ACC112 (cell line): Measurements from ENCODE around the gene VPS35L.

ENCODE experiments used
- H2AFZ ChIP-seq: fragments of 200-600 bp; sonication (generic); one replicate; pipeline ENCODE4 v1.6.0; 2017; ENCODE audit warnings: antibody characterized with exemption, low read length; ENCODE audit not compliant: unreplicated experiment
- H3K27ac ChIP-seq: fragments of 200-600 bp; sonication (generic); 2 replicates; pipeline ENCODE4 v1.5.1; 2014; ENCODE audit warnings: low read depth, mild to moderate bottlenecking, antibody characterized with exemption, low read length, moderate library complexity
- H3K27me3 ChIP-seq: fragments of 200-600 bp; sonication (generic); 2 replicates; pipeline ENCODE4 v1.6.1; 2014; ENCODE audit warnings: mild to moderate bottlenecking, antibody characterized with exemption, low read length, moderate library complexity, mixed read lengths; ENCODE audit not compliant: insufficient read depth
- H3K36me3 ChIP-seq: fragments of 200-600 bp; sonication (generic); 2 replicates; pipeline ENCODE4 v1.6.1; 2016; ENCODE audit warnings: mild to moderate bottlenecking, antibody characterized with exemption, low read length, moderate library complexity, mixed read lengths; ENCODE audit not compliant: insufficient read depth
- H3K4me1 ChIP-seq: fragments of 200-600 bp; sonication (generic); one replicate; pipeline ENCODE4 v1.6.1; 2016; ENCODE audit warnings: low read length, mixed read lengths; ENCODE audit not compliant: insufficient read depth, unreplicated experiment, control insufficient read depth
- H3K4me3 ChIP-seq: fragments of 200-600 bp; sonication (generic); 2 replicates; pipeline ENCODE4 v1.5.1; 2014; ENCODE audit warnings: mild to moderate bottlenecking, low read depth, low read length
- H3K79me2 ChIP-seq: fragments of 200-600 bp; sonication (generic); one replicate; pipeline ENCODE4 v1.6.0; 2016; ENCODE audit warnings: low read length; ENCODE audit not compliant: control insufficient read depth, unreplicated experiment, insufficient read depth

The VPS35L gene

GRCh38 chr16:19595043-19595767, 39.7 kb downstream of the VPS35L start:
- H3K27ac ChIP-seq = no peak overlapping the region; the same call in 1 of the 2 replicates
- H2AFZ ChIP-seq = no peak overlapping the region

GRCh38 chr16:19598805-19599510, 43.5 kb downstream of the VPS35L start:
- Histone ChIP-seq H3K4me3 (no peak overlapping the region), H3K79me2 (no peaks in the 10 kb centered on the region), H3K27me3 (no peaks in the 10 kb centered on the region), H2AFZ (no peak overlapping the region), H3K36me3 (no peaks in the 10 kb centered on the region), H3K4me1 (no peaks in the 10 kb centered on the region), H3K27ac (no peak overlapping the region)

More at GRCh38 chr16:19595043-19595767, 39.7 kb downstream of the VPS35L start:
- H3K27me3 ChIP-seq = no peaks in the 10 kb centered on the region
- H3K4me3 ChIP-seq = no peak overlapping the region
- no peaks in the 10 kb centered on the region for H3K36me3 ChIP-seq
- no peaks in the 10 kb centered on the region for H3K79me2 ChIP-seq
- peaks cover 4% of the 10 kb centered on the region for H3K4me1 ChIP-seq

GRCh38 chr16:19599968-19600716, 44.6 kb downstream of the VPS35L start:
- Histone ChIP-seq H3K79me2 (no peaks in the 10 kb centered on the region), H3K36me3 (no peaks in the 10 kb centered on the region), H3K27me3 (no peaks in the 10 kb centered on the region), H3K27ac (no peak overlapping the region), H2AFZ (no peak overlapping the region), H3K4me3 (no peak overlapping the region), H3K4me1 (no peaks in the 10 kb centered on the region)

- Histone ChIP-seq H2AFZ (no peak overlapping the region), H3K4me3 (no peak overlapping the region), H3K27me3 (no peaks in the 10 kb centered on the region), H3K27ac (no peak overlapping the region), H3K79me2 (no peaks in the 10 kb centered on the region), H3K36me3 (peaks cover 3% of the 10 kb centered on the region; the same call in 1 of the 2 replicates), H3K4me1 (no peaks in the 10 kb centered on the region)
Observed at GRCh38 chr16:19601083-19601976, 45.8 kb downstream of the VPS35L start.

GRCh38 chr16:19604911-19605310, 49.4 kb downstream of the VPS35L start:
- Histone ChIP-seq H3K36me3 (peaks cover 8% of the 10 kb centered on the region; the same call in 1 of the 2 replicates), H3K4me1 (no peaks in the 10 kb centered on the region), H2AFZ (no peak overlapping the region), H3K27ac (no peak overlapping the region), H3K79me2 (no peaks in the 10 kb centered on the region), H3K4me3 (no peak overlapping the region), H3K27me3 (no peaks in the 10 kb centered on the region)

- H3K27ac ChIP-seq = no peak overlapping the region
- H3K36me3 ChIP-seq = peaks cover 8% of the 10 kb centered on the region
- H3K79me2 ChIP-seq = no peaks in the 10 kb centered on the region
- H3K4me1 ChIP-seq = no peaks in the 10 kb centered on the region
- no peaks in the 10 kb centered on the region for H3K27me3 ChIP-seq
- no peak overlapping the region for H2AFZ ChIP-seq
- H3K4me3 ChIP-seq = no peak overlapping the region
Observed at GRCh38 chr16:19605701-19606100, 50.2 kb downstream of the VPS35L start.

GRCh38 chr16:19607616-19608280, 52.2 kb downstream of the VPS35L start:
- Histone ChIP-seq H2AFZ (no peak overlapping the region), H3K36me3 (peaks cover 8% of the 10 kb centered on the region), H3K79me2 (no peaks in the 10 kb centered on the region), H3K4me3 (no peak overlapping the region), H3K27me3 (no peaks in the 10 kb centered on the region), H3K4me1 (no peaks in the 10 kb centered on the region), H3K27ac (no peak overlapping the region)

GRCh38 chr16:19609359-19609758, 53.9 kb downstream of the VPS35L start:
- H2AFZ ChIP-seq = no peak overlapping the region
- peaks cover 8% of the 10 kb centered on the region for H3K36me3 ChIP-seq
- H3K4me3 ChIP-seq = no peak overlapping the region
- no peaks in the 10 kb centered on the region for H3K27me3 ChIP-seq
- no peak overlapping the region for H3K27ac ChIP-seq
- no peaks in the 10 kb centered on the region for H3K79me2 ChIP-seq
- no peaks in the 10 kb centered on the region for H3K4me1 ChIP-seq

- no peaks in the 10 kb centered on the region for H3K79me2 ChIP-seq
- no peaks in the 10 kb centered on the region for H3K27me3 ChIP-seq
- H3K4me3 ChIP-seq = no peak overlapping the region
- H2AFZ ChIP-seq = no peak overlapping the region
- H3K27ac ChIP-seq = no peak overlapping the region
- H3K36me3 ChIP-seq = peaks cover 8% of the 10 kb centered on the region
- H3K4me1 ChIP-seq = no peaks in the 10 kb centered on the region
Observed at GRCh38 chr16:19610200-19610599, 54.7 kb downstream of the VPS35L start.
